Measurements from ENCODE around the gene SCG2. TPM values are rescaled to one million over a fixed set of nuclear protein-coding genes. Genes with fewer than 3 reads are reported as not detected.
"Not testable (repeated sequence)": the region's sequence is repeated elsewhere in the genome, so short reads cannot be mapped to it uniquely, and the experiment has no call there.

Gene SCG2
- total RNA-seq, 1 donor from 2014 or later, result not detected

DNA sequence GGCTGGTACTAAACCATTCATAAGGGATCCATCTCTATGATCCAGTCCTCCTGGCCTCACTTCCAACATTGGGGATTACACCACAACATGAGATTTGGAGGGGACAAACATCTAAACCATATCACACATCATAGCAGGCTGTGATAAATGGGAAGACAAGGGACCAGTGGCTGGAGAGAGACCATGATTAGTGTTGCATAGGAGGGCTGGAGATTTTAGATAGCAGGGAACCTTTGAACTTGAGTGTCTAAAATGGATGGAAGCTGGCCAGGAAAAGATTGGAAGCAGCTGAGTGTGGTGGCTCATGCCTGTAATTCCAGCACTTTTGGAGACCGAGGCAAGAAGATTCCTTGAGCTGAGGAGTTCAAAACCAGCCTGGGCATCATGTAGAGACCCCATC is 12.4 kb upstream of the SCG2 start:
- intact Hi-C loops (cut with DNase I), result no loop called here
- no peak for ATAC-seq
- no peak for DNase-seq (ENCODE audit: missing footprints)

- DNase-seq (ENCODE audit: missing footprints) (peak; percentile 81), ATAC-seq (peak; percentile 96)
- intact Hi-C loops (cut with DNase I), result no loop called here
These were observed 11.1 kb upstream of the SCG2 start for GRCh38 chr2:223613017-223613950.

DNA sequence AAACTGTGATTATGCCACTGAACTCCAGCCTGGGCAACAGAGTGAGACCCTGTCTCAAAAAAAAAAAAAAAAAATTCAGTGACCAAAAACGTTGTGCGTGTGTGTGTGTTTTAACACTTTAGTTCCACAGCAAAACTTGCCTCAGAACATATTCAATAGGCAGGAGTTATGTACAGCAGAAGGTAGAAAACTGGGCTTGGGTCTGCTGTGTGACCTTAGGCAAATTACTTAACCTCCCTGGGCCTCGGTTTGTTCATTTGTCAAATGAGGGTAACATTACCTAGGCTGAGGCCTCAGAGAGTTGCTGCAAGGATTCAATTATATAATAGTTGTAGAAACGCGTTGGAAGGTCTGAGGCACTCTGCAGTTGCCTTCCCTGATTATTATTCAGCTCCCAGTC is 10.3 kb upstream of the SCG2 start:
- ATAC-seq (peak; percentile 20), DNase-seq (ENCODE audit: missing footprints) (no peak)
- intact Hi-C loops (cut with DNase I), result no loop called here

GRCh38 chr2:223611061-223611460 is 8.9 kb upstream of the SCG2 start:
- DNase-seq (ENCODE audit: missing footprints) (no peak), ATAC-seq (no peak)
- intact Hi-C loops (cut with DNase I), result no loop called here

GRCh38 chr2:223607476-223607875 is 5.3 kb upstream of the SCG2 start:
- ATAC-seq (no peak), DNase-seq (ENCODE audit: missing footprints) (no peak)
- intact Hi-C loops (cut with DNase I), result loop anchor here (10.0 kb wide), 1 partner anchor 143 kb away; no protein-coding TSS in a partner anchor

- intact Hi-C loops (cut with DNase I), result loop anchor here (10.0 kb wide), 1 partner anchor 142 kb away; no protein-coding TSS in a partner anchor
- ATAC-seq (no peak), DNase-seq (ENCODE audit: missing footprints) (no peak)
These were observed 4.8 kb upstream of the SCG2 start for GRCh38 chr2:223606946-223607345.

DNA sequence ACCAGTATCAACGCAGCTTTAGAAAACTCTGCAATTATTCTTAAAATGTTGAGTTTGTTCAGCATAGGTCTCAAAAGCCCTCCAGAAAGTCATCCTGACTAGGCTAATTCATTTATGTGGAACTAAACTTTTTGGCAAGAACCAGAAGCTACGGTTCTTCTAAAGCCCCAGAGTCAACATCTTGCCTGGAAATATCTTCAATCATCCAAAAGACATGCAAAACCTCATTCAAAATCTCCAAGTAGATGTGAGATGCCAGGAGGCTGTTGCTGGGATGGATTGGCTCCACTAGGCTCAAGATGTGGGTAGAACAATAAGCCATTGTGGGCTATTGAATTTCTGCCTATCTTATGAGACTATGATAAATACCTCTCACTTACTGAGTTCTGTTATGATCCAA is 2.1 kb upstream of the SCG2 start:
- ATAC-seq (no peak), DNase-seq (ENCODE audit: missing footprints) (no peak)
- intact Hi-C loops (cut with DNase I), result loop anchor here (10.0 kb wide), 1 partner anchor 139 kb away; no protein-coding TSS in a partner anchor

DNA sequence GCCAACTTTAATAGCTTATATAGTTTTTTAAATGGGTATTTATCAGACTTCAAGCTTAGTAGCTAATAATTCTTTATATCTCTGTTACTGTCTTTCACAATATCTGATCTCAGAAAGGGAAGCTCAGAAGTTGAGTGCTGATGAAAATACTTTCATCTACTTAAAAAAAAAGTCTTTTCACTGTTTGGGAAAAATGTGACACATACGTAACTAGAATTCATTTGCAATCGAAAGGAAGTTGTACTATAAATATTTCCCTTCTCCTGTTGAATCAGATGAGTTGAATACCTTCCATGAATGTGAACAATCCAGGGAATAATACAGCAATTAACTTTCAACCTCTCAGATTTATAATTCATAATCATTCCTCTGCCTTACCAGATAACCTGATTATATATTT is 811 bp upstream of the SCG2 start:
- no peak for ATAC-seq
- DNase-seq (ENCODE audit: missing footprints), result no peak
- intact Hi-C loops (cut with DNase I), result loop anchor here (10.0 kb wide), 1 partner anchor 138 kb away; no protein-coding TSS in a partner anchor

DNA sequence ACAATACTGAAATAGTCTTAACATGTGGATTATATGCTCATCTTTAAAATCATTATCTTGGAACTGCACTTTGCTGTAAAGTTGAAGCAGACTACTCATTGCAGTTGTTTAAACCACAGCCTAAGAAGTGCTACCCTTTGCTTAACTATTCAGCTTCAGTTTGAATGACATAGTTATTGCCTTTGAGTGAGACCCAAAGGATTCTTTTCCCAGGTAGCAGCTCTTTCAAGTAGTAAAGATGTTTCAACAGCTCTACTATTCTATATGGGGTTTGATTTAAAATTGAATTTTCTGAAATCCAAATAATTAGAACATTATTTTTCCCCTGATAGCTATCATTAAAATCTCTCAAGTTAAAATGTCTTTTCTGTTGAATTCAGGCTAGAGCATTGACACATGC is 1.1 kb downstream of the SCG2 start:
- ATAC-seq, result no peak
- intact Hi-C loops (cut with DNase I), result loop anchor here (10.0 kb wide), 1 partner anchor 136 kb away; no protein-coding TSS in a partner anchor
- DNase-seq (ENCODE audit: missing footprints), result no peak

DNA sequence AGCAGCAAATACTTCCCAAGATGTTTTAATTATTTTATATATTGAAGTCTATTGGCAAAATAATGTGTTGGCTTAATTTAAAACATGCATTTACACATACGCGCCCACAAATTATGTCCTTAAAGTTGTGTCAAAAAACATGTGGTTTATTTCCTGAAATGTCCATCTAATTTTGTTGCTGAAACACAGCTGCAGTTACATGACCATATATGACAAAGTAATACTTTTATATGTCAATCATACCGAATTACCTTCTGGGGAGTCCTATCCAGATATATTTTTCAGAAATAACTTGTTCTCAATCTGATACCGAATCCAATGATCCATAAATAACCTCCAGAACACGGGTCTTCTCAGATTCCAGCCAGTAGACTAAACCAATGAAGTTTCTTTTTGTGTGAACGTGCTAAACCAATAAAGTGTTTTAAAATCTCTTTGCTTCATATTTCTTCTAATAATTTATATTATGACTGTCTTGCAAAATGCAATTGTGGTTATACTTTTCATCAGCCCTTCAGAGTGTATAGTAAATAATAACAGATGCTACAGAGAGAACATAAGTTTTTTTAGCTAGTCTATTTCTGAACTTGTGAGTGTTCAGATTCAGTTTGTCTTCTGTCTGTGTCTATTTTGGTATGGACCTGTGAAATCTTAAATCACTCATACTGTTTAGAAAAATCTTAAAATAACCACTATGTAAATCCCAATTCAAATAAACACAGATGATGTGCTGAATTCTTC is 2.4 kb downstream of the SCG2 start:
- DNase-seq (ENCODE audit: missing footprints) (no peak), ATAC-seq (no peak)
- intact Hi-C loops (cut with DNase I), result loop anchor here (10.0 kb wide), 1 partner anchor 135 kb away; no protein-coding TSS in a partner anchor

GRCh38 chr2:223598994-223599639 is 3.0 kb downstream of the SCG2 start:
- DNase-seq (ENCODE audit: missing footprints), result no peak
- no peak for ATAC-seq
- intact Hi-C loops (cut with DNase I), result no loop called here

GRCh38 chr2:223597076-223597475 is 5.1 kb downstream of the SCG2 start:
- ATAC-seq (no peak), DNase-seq (ENCODE audit: missing footprints) (no peak)
- intact Hi-C loops (cut with DNase I), result no loop called here

DNA sequence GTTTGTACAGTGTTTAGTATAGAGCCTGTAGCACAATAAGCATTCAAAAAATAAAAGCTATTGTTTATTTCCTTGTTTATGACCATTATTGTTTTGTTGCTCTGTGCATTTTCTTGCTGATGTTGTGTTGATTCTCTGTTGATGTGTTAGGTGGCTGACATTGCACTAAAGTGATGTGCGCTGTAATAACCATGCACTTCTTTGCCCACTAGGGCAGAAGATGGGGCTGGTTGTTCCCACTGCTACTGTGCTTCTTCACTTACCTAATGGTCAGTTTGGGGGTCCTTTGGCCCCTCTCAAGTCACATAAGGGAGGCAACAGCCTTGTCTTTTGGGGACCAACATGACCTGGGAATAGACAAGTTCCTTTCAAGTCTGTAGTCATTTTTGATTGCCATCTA is 6.0 kb downstream of the SCG2 start:
- intact Hi-C loops (cut with DNase I), result no loop called here
- no peak for ATAC-seq
- DNase-seq (ENCODE audit: missing footprints), result no peak

- ATAC-seq, result no peak
- no peak for DNase-seq (ENCODE audit: missing footprints)
- intact Hi-C loops (cut with DNase I), result no loop called here
These were observed 7.3 kb downstream of the SCG2 start for GRCh38 chr2:223594831-223595230.

GRCh38 chr2:223594259-223594658 is 7.9 kb downstream of the SCG2 start:
- intact Hi-C loops (cut with DNase I), result no loop called here
- no peak for ATAC-seq
- DNase-seq (ENCODE audit: missing footprints), result no peak

DNA sequence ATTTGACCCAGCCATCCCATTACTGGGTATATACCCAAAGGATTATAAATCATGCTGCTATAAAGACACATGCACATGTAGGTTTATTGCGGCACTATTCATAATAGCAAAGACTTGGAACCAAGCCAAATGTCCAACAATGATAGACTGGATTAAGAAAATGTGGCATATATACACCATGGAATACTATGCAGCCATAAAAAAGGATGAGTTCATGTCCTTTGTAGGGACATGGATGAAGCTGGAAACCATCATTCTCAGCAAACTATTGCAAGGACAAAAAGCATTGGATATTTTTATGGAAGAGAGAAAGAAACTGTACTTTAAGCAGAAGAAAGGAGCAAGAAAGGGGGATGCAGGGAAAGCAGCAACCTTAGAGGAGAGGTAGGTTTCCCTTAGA is 9.5 kb downstream of the SCG2 start:
- intact Hi-C loops (cut with DNase I); ATAC-seq; DNase-seq (ENCODE audit: missing footprints): not testable (repeated sequence)

DNA sequence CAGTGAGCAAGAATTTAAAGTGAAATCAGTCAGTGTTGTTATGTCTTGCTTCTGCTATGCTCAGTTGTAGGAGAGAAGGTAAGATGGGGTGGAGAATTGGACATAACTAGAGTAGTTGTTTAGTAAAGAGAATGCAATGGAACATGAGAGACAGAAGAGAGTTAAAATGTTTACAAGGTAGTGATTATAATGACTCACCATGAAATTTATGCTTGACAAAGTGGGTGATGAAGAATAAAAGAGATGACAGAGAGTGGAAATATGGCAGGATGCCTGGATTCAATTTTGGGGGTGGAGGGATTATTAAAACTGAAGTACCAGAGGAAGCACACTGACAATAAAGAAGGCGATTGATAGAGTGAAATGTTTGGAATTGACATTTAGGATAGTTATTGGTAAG is 10.6 kb downstream of the SCG2 start:
- intact Hi-C loops (cut with DNase I), result no loop called here
- DNase-seq (ENCODE audit: missing footprints), result no peak
- ATAC-seq, result no peak

DNA sequence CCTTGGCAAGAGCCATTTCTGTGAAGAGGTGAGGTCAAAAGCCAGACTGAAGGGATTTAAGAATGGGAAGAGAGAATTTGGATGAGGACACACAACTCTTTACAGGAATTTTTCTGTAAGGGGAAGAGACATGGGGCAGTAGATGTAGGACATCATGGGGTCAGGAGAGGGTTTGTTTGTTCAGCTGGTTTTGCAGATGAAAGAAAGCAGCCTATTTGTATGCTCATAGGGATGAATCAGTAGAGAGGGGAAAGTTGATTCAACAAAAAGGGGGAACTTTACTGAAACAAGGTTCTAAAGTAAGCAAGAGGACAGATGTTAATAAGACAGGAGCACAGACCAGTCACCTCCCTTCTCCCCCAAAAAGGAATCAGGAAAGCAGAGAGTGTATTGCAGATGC is 11.2 kb downstream of the SCG2 start:
- DNase-seq (ENCODE audit: missing footprints) (no peak), ATAC-seq (no peak)
- intact Hi-C loops (cut with DNase I), result no loop called here

DNA sequence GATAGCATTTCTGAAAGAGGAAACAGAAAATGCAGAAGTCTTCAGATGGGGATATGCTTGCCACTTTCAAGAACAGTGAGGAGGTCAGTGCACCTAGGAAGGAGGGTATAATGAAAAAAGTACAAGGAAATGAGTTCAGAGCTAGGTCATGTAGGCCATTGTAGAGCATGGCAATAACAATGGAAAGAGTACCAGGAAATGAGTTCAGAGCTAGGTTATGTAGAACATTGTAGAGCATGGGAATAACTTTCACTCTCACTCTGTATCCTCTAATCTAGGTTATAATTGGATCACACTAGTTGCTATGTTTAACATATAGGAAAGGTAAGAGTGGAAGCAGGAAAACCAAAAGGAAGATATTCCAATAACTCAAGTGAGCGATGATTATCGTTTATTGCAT is 12.3 kb downstream of the SCG2 start:
- no peak for DNase-seq (ENCODE audit: missing footprints)
- intact Hi-C loops (cut with DNase I), result no loop called here
- ATAC-seq, result no peak
